Endothelial cell (in vitro differentiated cells): ENCODE data around the gene CASK. TPM values are rescaled to one million over a fixed set of nuclear protein-coding genes. Genes with fewer than 3 reads are reported as not detected.

ENCODE experiments used
- DNase-seq: peaks from one replicate; pipeline ENCODE4 v3.0.0; 2021; ENCODE audit warnings: low spot score
- H3K27ac Mint-ChIP-seq: one replicate; pipeline ENCODE4 v1.8.0; 2021; ENCODE audit warnings: mixed read lengths, inconsistent platforms; ENCODE audit not compliant: unreplicated experiment
- H3K27me3 Mint-ChIP-seq: one replicate; pipeline ENCODE4 v1.8.0; 2021; ENCODE audit warnings: mild to moderate bottlenecking, moderate library complexity, mixed read lengths, inconsistent platforms; ENCODE audit not compliant: unreplicated experiment
- H3K36me3 Mint-ChIP-seq: one replicate; pipeline ENCODE4 v1.8.0; 2021; ENCODE audit warnings: mild to moderate bottlenecking, low read depth, mixed read lengths, inconsistent platforms; ENCODE audit not compliant: unreplicated experiment
- H3K4me1 Mint-ChIP-seq: one replicate; pipeline ENCODE4 v1.8.0; 2021; ENCODE audit warnings: mild to moderate bottlenecking, mixed read lengths, inconsistent platforms; ENCODE audit not compliant: unreplicated experiment
- H3K4me3 Mint-ChIP-seq: one replicate; pipeline ENCODE4 v1.8.0; 2021; ENCODE audit warnings: mild to moderate bottlenecking, mixed read lengths, inconsistent platforms; ENCODE audit not compliant: unreplicated experiment
- H3K9me3 Mint-ChIP-seq: one replicate; pipeline ENCODE4 v1.8.0; 2021; ENCODE audit warnings: mixed read lengths, inconsistent platforms; ENCODE audit not compliant: unreplicated experiment
- CTCF ChIP-seq: fragments of 200-600 bp; sonication (generic); IDR thresholded peaks from one replicate; pipeline ENCODE4 v1.5.0; 2021; ENCODE audit warnings: antibody characterized with exemption; ENCODE audit not compliant: unreplicated experiment
- total RNA-seq: library from RNA; stranded (reverse); fragmentation: NEBNext Ultra II Directional; extraction: Animal tissue kit (Norgen Biotek cat#: 25700); gene quantifications from one replicate; pipeline ENCODE4 v1.2.1, GENCODE V29; 2021; ENCODE audit not compliant: unreplicated experiment

CASK gene
- total RNA-seq, 1 donor from 2014 or later: 62.5 TPM

GRCh38 chrX:41730081-41730480 lies 193.3 kb downstream of the CASK start:
- Mint-ChIP-seq H3K27me3 (no peaks in the 10 kb centered on the region), H3K4me3 (no peak overlapping the region)
- no peak for DNase-seq

DNA sequence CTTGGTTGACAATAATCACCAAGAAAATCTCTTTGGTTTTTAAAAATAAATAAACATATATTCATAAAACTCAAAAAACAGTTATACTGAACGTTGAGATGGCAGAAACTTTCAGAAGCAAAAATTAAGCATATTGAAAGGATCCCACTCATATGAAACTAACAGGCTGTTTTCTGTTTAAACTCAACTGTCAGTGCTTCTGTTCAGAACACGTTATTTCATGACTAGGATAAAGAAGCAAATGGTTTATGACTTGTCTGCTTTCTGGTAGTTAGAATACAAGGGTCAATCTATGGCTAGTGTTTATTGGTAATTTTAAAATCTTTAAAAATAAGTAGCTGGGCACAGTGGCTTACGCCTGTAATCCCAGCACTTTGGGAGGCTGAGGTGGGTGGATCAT lies 195.2 kb downstream of the CASK start:
- Mint-ChIP-seq H3K4me3 (no peak overlapping the region), H3K27me3 (no peaks in the 10 kb centered on the region), H3K27ac (no peak overlapping the region), H3K36me3 (no peaks in the 10 kb centered on the region), H3K9me3 (no peaks in the 10 kb centered on the region), H3K4me1 (peaks cover 6% of the 10 kb centered on the region)
- DNase-seq: no peak
- TF ChIP-seq CTCF: no peak

More at GRCh38 chrX:41730081-41730480, 193.3 kb downstream of the CASK start:
- Mint-ChIP-seq H3K4me1 (peaks cover 6% of the 10 kb centered on the region), H3K27ac (no peak overlapping the region), H3K36me3 (no peaks in the 10 kb centered on the region), H3K9me3 (no peaks in the 10 kb centered on the region)
- no peak for TF ChIP-seq CTCF

GRCh38 chrX:41723826-41724225 lies 199.5 kb downstream of the CASK start, which contains the start of gene GPR82:
Gene GPR82, plus strand, starts transcription at chrX:41724181. Its CDS starts 2,846 bp downstream, at chrX:41727027.
- H3K27me3 Mint-ChIP-seq: no peaks in the 10 kb centered on the region

DNA sequence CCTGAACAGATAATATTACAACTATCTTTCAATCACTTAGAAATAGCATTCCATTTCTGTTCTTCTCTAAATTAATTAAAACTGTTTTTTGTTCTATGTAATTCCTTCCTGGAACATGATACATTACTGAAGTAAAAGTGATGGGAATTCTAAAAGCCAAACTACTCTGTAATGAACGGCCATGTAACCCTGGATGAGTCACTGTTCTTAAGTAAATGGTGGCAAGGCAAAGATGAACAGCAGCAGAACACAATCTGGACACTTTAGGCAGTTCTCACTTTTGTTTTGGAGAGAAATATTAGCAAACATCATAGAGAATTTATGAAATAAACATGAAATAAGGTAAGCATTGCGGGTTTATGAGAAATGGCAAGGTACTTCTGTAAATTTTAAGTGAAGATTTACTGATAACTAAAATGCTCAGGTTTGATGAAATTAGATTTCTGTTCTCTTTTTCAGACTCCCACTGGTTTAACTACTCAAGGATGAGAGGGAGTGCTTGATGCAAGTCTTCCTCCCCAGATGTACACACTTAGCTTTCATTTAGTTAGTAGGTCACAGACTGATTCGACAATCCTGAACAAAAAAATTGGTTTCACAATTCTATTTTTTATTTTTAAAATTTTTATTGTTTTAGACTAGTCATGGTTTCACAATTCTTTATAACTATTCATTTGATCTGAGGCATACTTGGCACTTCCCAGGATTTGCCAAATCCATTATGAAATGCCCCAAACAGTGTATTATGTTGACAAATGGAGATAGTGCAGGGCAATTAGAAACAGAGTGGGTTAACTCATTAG lies 200.3 kb downstream of the CASK start:
- no peak overlapping the region for H3K27ac Mint-ChIP-seq
- H3K4me1 Mint-ChIP-seq: no peaks in the 10 kb centered on the region
- peaks cover 26% of the 10 kb centered on the region for H3K36me3 Mint-ChIP-seq
- H3K9me3 Mint-ChIP-seq: no peaks in the 10 kb centered on the region
- no peaks in the 10 kb centered on the region for H3K27me3 Mint-ChIP-seq
- no peak for DNase-seq
- TF ChIP-seq CTCF: no peak
- H3K4me3 Mint-ChIP-seq: no peak overlapping the region

More at GRCh38 chrX:41723826-41724225, 199.5 kb downstream of the CASK start, which contains the start of gene GPR82:
- H3K9me3 Mint-ChIP-seq: no peaks in the 10 kb centered on the region
- no peak within 1 kb of the TSS for H3K4me3 Mint-ChIP-seq
- no peak for DNase-seq
- H3K27ac Mint-ChIP-seq: no peak within 1 kb of the TSS
- no peaks in the 10 kb centered on the region for H3K4me1 Mint-ChIP-seq
- H3K36me3 Mint-ChIP-seq: peaks cover 21% of the 10 kb centered on the region
- no peak for TF ChIP-seq CTCF

GRCh38 chrX:41722214-41722613 lies 201.1 kb downstream of the CASK start:
- Mint-ChIP-seq H3K27ac (no peak overlapping the region), H3K9me3 (no peaks in the 10 kb centered on the region), H3K4me3 (no peak overlapping the region), H3K36me3 (peaks cover 28% of the 10 kb centered on the region), H3K4me1 (no peaks in the 10 kb centered on the region), H3K27me3 (no peaks in the 10 kb centered on the region)
- no peak for TF ChIP-seq CTCF
- DNase-seq: no peak
